GM18502 (cell line): ENCODE data around the gene UNK.

ENCODE experiments used
- ATAC-seq: cut with Tn5 transposase; IDR thresholded peaks from one replicate; pipeline ENCODE4 v1.9.1; 2021; ENCODE audit warnings: mild to moderate bottlenecking; ENCODE audit not compliant: unreplicated experiment, poor library complexity

UNK gene

DNA sequence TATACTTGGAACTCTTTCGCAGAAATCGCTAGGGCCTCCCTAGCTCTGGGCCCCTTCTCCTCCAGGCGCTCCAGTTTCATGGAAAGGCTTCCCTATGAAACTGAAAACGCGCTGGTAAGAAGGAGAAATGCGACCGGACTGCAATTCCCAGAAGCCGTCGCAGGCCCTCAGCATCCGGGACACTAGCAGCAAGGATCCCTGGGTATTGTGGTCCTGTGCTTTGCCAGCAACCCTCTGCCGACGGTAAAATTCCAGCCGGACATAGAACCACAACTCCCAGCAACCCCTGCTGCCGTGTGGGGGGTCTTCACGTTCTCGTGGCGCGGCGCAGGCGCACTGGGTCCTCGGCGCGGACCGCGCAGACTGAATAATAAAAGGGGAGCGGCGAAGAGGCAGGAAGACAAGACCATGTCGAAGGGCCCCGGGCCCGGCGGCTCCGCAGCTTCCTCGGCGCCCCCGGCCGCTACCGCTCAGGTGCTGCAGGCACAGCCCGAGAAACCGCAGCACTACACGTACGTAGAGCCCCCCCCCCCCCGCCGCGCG is at the start of gene UNK:
TSS of gene UNK (plus strand) at position 334 of the 543 bp plus-strand sequence. CDS start at position 409, 75 bp downstream.
- peak; percentile 62 for ATAC-seq

GRCh38 chr17:75736173-75736835 is 48.3 kb upstream of the UNK start:
- no peak for ATAC-seq

- no peak for ATAC-seq
These were observed 47.3 kb upstream of the UNK start for GRCh38 chr17:75737133-75737962.

GRCh38 chr17:75738218-75738802 is 46.3 kb upstream of the UNK start:
- no peak for ATAC-seq

- no peak for ATAC-seq
These were observed 45.4 kb upstream of the UNK start for GRCh38 chr17:75739174-75739573.

DNA sequence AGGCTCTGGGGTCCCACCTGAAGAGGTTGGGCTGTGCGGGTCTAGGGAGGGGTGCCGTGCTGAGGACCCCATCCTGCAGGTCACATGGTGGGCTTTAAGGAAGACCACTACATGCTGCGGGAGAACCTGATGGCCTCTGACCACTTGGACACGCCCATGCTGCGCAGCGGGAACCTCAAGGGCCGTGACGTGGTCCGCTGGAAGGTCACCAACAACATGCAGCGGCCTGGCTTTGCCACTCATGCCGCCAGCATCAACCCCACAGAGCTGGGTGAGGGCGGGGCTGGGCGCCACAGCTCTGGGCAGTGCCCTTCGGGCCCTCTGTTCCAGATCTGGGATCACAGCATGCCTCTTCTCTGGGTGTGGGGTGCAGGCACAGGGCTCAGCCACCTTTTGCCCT is 44.8 kb upstream of the UNK start:
- no peak for ATAC-seq

DNA sequence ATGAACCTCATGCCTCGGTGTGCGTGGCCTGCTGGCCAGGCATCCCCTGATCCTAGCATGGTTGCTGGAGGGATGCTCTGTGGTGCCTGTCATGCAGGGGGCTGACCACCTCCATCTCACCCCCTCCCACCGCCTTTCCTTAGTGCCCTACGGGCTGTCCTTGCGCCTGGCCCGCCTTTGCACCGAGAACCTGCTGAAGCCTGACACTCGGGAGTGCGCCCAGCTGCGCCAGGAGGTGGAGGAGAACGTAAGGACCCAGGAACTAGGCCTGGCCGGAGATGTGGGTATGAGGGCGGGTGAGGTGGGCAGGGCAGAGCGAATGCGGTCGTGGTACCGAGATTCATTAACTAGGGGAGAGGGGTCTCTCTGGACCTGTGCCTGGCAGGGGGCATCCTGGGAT is 44.4 kb upstream of the UNK start:
- no peak for ATAC-seq

GRCh38 chr17:75740631-75741077 is 44.0 kb upstream of the UNK start:
- ATAC-seq: no peak

DNA sequence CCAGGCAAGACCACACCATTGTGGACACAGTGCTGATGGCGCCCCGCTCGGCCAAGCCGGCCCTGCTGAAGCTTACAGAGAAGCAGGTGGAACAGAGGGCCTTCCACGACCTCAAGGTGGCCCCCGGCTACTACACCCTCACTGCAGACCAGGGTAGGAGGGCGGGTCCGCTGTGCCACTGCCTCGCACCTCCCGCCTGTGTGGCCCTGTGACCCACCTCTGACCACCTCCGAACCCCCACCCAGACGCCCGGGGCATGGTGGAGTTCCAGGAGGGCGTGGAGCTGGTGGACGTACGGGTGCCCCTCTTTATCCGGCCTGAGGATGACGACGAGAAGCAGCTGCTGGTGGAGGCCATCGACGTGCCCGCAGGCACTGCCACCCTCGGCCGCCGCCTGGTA is 42.3 kb upstream of the UNK start:
- ATAC-seq: no peak

DNA sequence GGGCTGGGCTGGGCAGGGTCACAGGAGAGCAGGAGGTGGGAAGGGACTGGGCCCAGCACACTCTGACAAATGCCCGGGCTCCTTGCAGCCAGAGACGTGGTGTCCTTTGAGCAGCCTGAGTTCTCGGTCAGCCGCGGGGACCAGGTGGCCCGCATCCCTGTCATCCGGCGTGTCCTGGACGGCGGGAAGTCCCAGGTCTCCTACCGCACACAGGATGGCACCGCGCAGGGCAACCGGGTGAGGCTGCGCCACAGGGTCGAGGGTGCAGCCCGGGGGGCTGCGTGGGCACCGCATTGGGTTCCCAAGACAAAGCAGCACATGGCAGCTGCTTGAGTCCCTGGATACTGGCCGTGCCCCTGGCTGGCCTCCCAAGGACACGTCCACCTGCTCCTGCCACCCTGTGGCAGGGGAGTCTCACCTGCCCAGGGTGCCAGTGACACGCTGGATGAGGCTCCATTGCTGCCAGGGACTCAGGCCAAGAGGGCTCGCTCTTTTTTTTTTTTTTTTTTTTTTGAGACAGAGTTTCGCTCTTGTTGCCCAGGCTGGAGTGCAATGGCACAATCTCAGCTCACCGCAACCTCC is 40.9 kb upstream of the UNK start:
- ATAC-seq: no peak

DNA sequence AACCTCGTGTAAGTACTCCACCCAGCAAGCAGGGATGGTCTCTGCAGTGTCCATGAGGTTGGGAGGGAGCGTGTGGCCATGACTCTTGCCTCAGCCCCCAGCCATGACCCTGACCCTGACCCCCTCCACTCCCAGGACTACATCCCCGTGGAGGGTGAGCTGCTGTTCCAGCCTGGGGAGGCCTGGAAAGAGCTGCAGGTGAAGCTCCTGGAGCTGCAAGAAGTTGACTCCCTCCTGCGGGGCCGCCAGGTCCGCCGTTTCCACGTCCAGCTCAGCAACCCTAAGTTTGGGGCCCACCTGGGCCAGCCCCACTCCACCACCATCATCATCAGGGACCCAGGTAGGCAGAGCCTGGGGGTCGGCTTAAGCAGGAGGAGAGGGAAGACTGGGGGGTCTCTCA is 35.9 kb upstream of the UNK start:
- no peak for ATAC-seq

GRCh38 chr17:75749545-75750389 is 34.8 kb upstream of the UNK start:
- ATAC-seq: peak; percentile 46

- no peak for ATAC-seq
These were observed 33.8 kb upstream of the UNK start for GRCh38 chr17:75750661-75751423.

DNA sequence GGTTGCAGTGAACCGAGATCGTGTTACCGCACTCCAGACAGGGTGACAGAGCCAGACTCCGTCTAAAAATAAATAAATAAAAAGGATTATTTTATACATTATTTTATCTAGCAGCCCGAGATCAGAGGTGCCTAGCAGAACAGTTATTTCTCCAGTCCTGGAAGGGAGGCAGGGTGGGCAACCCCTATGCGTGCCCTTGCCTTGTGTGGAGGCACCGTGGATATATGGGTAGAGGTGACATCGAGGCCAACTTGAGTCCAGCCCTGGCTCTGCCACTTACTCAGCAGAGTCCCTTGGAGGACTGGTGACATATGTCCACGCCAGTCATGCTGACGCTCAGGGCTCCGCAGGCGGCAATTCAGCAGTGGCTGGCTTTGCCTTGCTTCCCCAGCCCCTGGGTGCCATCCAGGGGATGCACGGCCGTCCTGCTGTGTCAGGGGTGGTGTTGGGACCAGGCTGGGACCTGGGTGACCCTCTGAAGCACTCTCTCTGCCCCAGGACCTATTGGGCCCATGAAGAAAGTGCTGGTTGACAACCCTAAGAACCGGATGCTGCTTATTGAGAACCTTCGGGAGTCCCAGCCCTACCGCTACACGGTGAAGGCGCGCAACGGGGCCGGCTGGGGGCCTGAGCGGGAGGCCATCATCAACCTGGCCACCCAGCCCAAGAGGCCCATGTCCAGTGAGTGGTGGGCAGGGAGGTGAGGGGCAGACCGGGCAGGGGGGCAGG is 32.8 kb upstream of the UNK start:
- no peak for ATAC-seq

DNA sequence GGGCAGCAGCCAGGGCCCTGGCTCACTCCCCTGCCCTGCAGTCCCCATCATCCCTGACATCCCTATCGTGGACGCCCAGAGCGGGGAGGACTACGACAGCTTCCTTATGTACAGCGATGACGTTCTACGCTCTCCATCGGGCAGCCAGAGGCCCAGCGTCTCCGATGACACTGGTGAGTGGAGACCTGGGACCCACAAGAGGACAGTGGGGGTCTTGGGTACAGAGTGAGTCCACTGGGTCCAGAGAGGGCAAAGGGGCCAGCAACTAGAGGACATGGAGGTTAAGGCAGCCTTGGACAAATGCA is 32.2 kb upstream of the UNK start:
- no peak for ATAC-seq

DNA sequence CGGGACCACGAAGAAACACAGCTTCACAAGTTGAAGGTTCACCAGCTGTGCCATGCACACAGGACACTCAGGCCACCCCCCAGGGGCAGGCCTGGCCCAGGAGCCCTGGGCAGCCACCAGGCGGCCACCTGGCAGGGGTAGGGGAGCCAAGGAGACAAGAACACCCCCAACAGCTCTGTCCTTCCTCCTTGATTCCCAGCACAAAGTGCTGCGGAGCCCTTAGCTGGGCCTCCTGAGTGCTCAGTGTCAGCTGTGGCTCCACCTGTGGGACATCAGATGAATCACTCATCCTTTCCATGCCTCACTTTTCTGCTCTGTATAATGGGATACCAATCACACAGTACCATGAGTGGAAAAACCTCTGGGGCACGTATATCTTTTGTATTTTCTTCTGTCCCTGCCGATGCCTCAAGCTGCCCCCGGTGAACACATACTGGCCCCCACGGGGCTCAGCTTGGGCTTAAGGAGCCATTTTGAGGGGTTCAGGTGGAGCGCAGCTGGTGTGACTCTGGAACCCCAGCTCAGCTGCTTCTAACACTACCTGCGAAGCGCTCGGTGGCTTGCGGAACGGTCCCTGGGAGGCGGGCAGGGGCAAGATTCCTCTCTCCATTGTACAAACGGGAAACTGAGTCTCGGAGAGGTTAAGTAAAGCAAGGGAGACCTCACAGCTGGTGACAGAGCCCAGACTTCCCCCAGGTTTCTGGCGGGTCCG is 31.6 kb upstream of the UNK start:
- ATAC-seq: no peak

DNA sequence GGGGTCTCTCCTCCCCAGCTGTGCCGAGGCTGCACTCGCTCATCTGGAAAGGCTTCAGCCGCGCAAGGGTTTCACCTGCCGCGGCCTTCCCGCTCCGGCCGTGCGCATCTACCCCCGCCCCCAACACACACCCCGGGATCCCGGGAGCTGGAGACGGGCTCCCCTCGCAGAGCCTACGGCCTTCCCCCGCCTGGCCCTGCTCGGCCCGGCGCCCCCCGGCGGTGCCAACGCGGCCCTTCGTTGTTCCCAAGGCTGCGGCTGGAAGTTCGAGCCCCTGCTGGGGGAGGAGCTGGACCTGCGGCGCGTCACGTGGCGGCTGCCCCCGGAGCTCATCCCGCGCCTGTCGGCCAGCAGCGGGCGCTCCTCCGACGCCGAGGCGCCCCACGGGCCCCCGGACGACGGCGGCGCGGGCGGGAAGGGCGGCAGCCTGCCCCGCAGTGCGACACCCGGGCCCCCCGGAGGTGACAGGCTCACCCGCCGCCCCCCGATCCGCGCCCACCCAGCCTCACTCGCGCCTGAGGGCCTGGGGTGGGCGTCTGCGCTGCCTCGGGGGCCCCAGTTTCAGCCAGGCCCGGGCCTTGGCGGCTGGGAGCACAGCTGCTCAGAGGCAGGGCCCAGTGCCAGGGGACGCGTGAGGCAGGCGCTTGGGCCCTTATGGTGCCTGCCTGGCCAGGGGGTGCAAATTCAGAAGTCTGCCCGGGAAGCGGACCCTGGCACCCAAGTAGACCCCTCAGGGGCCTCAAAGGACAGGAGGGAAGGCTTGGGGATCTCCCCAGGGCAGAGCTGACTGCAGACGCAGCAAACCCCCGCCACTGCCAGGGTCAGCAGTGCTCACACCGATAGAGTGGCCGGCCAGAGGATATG is 30.9 kb upstream of the UNK start:
- ATAC-seq: peak; percentile 57
